ENCODE measurements around the gene ANXA1.
"Not testable (repeated sequence)": the region's sequence is repeated elsewhere in the genome, so short reads cannot be mapped to it uniquely, and the experiment has no call there.

The ANXA1 gene

DNA sequence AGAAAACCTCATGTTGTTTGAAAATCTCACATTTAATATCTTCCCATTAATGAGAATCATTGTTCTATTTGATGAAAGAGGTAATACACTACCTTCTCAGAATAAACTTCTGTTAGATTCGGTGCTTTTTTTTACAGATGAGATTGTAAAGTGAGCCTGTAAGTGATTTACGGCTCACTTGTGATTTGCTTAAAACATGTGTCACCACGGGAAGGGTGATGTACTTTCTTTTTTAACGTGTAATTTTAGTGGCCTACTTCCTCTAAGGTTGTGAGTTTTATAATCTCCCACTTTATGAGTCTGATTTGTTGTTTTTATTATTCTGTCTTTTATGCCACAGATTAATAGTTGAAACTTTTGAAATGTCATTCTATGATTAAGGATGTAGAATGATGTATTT lies 15.9 kb downstream of the ANXA1 start:
- no peak for DNase-seq (ENCODE audit: low read depth in 3 of 3, low spot score in 1 of 3)

DNA sequence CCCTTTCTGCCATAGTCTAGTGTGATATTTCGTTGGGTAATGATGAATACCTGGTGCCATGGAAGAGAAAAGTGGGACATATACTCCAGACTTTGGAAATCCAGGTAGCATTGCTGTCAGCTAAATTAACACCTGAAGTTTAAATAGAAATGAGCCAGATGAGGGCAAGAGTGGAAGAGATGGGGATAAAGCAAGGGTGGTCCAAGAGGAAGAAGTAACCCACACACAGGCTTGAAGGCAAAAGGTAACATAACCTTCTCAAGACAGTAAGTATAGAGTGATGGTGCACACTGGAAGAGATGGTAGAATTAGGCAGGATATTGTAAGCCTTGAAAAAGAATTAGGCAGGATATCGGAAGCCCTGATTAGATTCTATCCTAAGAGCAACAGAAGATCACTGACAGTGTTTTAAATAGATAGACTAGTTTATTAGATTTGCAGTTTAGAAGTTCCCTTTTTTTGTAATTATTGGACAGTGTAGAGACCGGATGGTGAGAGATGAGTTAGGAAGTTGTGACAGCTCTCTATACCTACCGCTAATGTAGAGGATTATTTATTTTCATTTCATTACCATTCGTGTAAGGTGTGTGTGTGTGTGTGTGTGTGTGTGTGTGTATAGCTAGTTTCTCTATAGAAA lies 16.8 kb downstream of the ANXA1 start:
- no peak for DNase-seq (ENCODE audit: low read depth in 3 of 3, low spot score in 1 of 3)

DNA sequence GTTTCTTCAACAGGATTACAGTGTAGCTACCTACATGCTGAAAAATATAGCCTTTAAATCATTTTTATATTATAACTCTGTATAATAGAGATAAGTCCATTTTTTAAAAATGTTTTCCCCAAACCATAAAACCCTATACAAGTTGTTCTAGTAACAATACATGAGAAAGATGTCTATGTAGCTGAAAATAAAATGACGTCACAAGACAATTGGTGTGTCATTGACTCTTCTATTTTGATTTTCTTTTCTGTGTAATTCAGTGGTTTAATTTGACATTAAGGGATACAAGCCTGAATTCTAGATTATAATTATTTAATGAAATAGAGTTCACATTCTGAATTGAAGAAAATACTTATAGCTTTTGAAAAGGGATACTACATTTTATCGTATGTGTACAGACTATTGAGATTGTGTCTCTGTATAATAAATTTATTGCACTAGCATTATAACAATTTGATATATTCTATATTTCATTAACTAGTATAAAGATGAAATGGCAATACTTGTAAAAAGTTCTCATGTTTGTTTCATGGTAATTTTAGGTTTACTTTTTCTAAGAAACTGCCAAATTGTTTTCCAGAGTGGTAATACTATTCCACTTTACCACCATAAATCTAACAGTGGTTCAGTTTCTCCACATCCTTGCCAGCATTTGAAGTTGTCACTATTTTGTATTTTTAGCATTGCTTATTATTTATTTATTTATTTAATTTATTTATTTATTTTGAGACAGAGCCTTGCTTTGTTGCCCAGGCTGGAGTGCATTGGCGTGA lies 18.7 kb downstream of the ANXA1 start:
- no peak for DNase-seq (ENCODE audit: low read depth in 3 of 3, low spot score in 1 of 3)

DNA sequence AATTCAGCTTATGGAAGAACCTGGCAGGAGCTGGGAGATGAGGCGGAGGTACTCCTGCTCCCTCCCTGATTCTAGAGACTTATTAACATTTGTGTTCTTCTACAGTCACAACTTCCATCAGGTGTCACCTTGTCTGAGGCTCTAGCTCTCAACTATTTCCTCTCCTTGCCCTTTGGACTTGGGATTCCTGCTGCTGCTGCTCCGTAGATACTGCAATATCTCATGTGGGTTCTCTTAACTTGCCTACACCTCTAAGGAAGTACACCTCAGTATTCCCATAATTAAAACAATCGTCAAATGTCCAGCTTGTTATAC lies 21.2 kb downstream of the ANXA1 start:
- no peak for DNase-seq (ENCODE audit: low read depth in 3 of 3, low spot score in 1 of 3)

DNA sequence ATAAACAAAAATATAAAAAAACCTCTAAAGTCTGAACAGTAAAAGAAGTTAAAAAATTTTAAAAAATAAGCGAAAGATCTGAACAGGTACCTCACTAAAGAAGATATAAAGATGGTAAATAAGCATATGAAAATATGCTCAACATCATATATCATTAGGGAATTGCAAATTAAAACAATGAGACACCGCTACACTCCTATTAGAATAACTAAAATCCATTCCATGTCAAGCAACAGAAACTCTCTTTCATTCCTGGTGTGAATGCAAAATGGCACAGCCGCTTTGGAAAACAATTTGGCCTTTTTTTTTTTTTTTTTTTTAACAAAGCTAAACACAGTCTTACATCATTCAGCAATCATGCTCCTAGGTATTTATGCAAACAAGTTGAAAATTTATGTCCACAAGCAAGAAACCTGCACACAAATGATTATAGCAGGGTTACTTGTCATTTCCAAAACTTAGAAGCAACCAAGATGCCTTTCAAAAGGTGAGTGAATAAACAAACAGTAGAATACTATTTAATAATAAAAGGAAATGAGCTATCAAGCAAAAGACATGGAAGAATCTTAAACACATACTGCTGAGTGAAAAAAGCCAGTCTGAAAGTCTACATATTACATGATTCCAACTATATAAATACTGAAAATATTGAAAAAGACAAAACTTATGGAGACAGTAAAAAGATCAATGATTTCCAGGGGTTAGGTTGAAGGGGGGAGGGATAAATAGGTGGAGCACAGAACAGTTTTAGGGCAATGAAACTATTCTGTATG lies 22.1 kb downstream of the ANXA1 start:
- DNase-seq (ENCODE audit: low read depth in 3 of 3, low spot score in 1 of 3) = no peak

DNA sequence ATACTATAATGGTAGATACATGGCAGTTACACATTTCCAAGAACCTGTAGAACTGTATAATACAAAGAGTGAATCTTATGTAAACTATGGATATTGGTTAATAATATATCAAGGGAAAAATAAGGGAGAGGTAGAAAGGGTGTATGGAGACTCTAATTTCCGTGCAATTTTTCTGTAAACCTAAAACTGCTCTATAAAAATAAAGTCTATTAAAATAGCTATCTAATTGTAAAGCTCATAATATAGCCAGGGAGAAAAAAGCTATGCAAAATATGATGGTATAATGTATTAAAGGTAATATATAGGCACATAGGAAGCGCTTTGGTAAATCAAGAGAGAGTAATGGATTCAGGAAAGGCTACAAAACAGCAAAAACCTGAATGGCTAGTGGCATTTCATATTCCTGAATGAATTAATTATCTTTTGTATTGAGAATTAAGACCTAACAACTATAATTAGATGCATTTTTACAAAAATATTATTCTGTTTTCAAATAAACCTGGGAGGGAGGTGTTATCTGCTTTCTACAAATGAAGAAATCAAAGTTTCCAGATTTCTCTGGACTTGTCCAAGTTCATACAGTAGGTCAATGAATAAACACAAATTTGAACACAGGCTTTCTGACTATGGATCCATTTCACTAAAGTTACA lies 22.8 kb downstream of the ANXA1 start:
- DNase-seq (ENCODE audit: low read depth in 3 of 3, low spot score in 1 of 3) = no peak

DNA sequence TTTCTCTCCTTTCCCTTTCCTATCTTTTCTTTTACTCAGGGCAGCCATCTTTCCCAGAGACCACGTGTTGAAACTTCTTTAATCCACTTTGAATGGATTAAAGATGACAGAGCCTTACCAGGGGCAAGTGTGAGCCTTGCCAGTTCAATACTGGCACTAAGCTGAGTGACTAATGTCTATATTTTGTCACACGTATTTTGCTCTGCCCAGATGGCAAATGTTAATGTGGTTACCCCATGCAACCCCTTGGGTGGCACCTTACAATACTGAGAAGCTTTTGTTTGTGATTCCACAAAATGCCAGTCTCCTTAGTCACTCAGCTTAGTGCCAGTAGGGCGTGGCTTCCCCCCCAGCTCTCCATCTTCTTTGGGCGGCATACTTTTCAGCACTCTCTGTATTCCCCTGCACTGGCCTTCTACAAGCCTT lies 24.8 kb downstream of the ANXA1 start:
- no peak for DNase-seq (ENCODE audit: low read depth in 3 of 3, low spot score in 1 of 3)

DNA sequence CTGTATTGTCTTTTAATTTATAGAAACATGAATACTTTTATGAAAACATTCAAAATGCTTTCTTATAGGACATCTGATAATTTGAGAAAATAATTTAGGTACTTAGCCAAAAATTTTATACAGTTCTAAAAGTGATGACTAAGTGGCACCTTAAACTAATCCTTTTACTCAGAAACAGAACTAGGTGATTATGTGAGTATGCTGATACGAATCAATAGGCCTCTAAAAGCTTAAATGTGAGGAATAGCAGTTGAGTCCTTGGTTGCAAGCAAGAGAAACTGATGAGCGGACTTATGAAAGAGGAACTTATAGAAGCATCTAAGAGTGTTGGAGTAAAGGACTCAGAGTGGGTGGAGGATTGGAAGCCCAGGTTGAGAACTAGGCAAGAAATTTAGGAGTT lies 26.4 kb downstream of the ANXA1 start:
- DNase-seq (ENCODE audit: low read depth in 3 of 3, low spot score in 1 of 3) = no peak

DNA sequence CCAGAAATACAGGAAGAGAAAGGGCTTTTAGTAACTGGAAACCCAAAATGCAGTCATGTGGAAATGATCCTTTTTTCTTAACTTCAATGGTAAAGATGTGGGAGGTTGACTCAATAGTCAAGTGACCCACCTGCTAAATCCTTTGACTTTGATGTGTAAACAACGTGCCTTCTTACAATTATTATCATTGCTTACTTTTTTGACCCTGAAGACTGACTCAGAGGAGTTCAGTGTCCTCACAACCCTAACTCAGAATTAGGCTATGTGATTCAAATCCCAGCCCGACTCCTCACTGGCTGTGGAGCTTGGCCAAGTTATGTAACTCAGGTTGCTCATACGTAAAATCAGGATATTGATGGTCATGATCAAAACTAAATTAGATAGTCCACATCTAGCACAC lies 27.9 kb downstream of the ANXA1 start:
- DNase-seq (ENCODE audit: low read depth in 3 of 3, low spot score in 1 of 3) = no peak

DNA sequence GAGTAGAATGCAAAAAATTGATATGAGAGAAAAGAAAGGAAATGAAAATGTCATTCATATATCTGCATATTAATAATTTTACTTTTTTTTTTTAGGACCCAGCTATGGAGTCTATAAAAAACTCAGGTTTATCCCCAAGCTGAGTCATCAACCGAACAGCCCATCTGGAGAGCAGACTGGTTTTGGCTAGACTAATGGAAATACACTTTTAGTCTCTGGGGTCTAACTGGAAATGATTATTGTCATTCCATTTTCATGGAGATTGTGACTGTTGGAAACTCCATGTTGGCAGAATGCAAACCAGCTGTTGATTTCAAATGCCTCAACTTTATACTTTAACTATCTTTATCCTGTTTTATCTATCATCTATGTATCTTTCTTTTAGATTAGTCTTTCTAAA lies 28.7 kb downstream of the ANXA1 start:
- DNase-seq (ENCODE audit: low read depth in 3 of 3, low spot score in 1 of 3) = no peak

DNA sequence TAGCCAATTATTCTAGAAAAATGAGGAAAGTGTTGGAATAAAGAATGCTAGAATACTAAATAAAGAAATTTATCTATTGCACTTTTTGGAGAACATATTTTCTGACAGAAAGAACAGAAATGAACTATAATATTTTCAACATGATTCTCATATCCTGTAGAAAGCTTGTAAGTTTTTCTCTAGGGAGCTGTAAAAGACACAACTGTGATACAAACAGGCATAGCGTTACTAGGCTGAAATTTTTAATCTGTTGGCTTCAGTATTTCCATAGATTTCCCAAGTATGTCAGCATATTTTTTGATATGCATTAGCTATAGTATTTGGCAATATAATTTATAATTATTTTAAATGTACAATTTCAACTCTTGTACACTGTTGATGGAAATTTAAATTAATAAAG lies 31.3 kb downstream of the ANXA1 start:
- no peak for DNase-seq (ENCODE audit: low read depth in 3 of 3, low spot score in 1 of 3)

DNA sequence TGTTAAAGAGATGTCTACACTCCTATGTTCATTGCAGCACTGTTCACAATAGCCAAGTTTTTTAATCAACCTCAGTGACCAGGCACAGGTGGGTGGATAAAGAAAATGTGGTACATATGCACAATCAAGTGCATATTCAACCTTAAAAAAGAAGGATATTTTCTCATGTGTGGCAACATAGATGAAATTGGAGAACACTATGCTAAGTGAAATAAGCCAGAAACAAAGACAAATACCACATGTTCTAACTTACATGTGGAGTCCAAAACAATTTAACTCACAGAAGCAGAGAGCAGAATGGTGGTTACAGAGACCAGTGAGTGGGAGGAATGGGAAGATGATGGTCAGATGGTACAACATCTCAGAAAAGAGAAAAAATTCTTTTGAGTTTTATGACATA lies 31.8 kb downstream of the ANXA1 start:
- DNase-seq (ENCODE audit: low read depth in 3 of 3, low spot score in 1 of 3) = no peak

DNA sequence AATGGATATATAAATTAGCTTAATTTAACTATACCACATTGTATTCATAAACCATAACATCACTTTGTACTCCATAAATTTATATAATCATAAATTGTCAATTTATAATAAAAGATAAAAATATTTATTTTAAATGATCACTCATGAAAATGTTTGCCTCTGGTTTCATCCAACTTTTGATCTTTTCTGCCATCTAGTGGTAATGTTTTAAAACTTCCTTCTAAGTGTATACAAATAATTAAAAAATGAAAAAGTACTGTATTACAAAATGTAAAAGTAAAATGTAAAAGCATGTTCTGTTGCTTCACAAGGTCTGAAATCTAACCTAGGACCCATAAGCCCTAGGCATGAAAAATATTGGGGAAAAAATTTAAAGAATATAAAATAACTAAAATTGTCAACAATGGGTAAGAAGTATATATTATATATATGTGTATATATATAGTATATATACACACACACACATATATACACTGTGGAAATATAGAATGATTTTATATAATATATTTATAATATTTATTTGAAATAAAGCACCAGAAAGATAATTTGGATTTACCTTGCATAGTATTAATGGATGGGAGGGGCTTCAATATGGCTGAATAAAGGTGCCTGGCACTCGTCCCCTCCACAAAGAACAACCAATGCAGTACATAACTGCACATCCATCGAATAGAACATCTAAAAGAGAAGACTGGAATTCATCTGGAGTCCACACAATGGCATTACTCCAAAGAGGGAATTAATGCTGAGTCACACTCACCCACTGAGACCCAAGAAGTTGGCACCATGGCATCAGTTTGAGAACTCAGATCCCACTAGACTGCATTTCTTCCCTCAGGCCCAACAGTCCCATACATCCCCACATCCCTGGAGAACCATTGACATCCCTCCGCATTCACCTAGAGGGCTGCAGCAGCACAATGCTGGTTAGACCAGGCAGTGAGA lies 32.5 kb downstream of the ANXA1 start:
- DNase-seq (ENCODE audit: low read depth in 3 of 3, low spot score in 1 of 3) = no peak

DNA sequence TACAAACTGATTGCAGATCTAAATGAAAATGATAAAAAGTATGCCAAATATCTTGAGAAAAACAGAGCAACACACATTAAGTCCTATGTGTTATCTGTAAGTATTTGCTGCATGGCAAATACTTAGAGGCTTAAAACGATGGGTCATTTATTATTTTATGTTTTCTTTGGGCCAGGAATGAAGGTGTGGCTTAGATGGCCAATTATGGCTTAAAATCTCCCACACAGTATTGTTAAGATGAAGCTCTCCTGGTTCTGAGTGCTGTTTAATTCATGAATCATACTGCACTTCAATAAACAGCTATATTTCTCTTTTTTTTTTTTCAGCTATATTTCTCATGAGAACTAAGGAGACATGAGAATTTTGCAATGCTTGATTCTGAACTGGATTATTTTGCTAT lies 39.4 kb downstream of the ANXA1 start:
- not testable (repeated sequence) for DNase-seq (ENCODE audit: low read depth in 3 of 3, low spot score in 1 of 3)

DNA sequence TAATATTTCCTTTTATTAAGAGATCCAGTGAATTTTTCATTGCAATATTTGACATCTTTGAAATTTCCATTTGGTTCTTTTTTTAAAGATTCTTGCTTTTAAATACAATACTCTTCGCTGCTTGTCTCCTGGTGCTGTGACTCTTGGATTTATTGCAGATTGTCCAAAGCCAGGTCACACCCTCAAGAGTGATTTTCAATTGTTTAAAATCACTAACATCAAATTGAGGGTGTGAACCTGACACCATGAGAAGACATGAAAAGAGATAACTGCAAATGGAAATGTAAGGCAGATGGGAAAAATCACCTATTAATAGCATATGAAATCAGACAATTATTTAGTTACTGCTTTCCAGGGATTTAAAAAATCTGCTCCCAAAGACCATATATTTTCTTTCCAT lies 42.6 kb downstream of the ANXA1 start:
- no peak for DNase-seq (ENCODE audit: low read depth in 3 of 3, low spot score in 1 of 3)

DNA sequence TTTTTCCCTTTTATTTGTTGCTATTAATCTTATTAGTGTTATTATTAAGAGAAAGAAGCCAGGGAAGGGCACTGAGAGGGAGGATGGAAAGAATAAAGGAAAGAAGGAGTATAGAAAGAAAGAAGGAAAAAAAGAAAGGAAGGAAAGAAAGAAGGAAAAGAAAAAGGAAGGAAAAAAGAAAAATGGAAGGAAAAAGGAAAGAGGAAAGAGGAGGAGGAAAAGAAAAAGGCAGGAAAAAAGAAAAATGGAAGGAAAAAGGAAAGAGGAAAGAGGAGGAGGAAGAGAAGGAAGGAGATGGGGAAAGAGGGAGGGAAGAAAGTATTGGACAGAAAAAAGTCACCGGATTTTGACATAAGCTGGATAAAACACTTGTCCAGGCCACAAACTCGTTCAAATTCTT lies 47.8 kb downstream of the ANXA1 start:
- no peak for DNase-seq (ENCODE audit: low read depth in 3 of 3, low spot score in 1 of 3)

DNA sequence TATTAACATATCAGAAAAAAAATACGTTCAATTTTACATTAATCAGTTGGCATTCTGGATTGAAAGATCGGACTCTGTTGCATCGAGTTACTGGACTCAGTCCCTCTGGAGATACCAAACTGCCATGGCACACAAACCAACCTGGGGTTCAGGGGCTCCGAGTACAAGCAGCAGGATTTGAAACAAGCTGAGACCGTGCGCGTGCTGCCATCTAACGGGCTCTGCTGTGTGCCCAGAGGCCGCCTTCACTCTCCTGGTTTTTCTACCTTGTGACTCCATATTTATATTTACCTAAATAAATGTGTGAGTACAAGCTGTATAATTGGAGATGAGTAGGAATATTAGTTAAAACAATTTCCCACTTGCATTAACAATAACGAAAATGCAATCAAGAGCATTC lies 48.2 kb downstream of the ANXA1 start:
- DNase-seq (ENCODE audit: low read depth in 3 of 3, low spot score in 1 of 3) = no peak

DNA sequence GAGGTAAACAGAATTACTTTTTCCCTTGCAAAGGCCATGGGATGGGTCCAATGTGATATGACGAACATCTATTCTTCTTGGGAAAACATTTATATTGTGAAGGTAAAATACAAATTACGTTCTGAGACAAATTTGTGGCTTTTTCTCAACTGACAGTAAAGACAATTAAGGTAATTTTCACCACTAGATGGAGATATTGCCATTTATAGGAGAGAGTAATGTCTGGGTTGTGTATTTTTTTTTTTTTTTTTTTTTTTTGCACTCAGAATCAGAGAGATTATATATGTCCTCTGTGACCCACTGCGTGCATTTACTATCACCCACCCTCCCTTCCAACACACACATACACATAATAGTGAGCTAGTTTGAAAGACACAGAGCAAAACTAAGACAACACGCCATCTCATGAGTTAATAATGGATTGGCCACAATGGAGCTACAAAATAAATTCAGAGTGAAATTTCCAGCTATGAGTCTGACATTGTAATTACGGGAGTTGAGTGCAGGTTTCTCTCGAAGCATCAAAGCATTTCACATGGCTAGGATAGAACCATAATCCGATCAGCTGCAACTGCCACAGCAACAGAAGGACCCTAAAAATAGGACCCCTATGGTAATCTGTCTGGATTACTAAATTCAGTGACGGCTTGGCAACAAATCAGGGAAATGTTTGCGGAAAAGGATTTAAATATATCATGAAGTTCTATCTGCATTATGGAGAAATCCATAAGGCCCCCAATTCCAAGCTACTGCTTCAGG lies 49.2 kb downstream of the ANXA1 start:
- no peak for DNase-seq (ENCODE audit: low read depth in 3 of 3, low spot score in 1 of 3)

DNA sequence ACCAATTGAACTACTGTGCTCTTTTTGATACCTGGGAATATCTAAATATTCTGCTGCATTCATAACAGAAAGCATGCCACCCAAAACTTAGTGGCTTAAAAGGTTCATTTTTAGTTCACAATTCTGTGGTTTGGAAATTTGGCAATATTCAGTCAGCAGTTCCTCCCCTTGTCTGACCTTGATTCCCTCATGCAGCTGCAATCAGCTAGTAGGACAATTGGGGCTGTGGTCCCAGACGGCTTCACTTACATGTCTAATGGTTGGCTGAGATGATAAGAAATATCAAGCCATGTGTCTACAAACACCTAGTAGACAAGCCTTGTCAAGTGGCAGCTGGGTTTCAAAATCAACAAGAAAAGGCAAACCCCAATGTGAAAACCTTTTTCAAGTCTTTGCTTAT lies 51.3 kb downstream of the ANXA1 start:
- DNase-seq (ENCODE audit: low read depth in 3 of 3, low spot score in 1 of 3) = no peak

DNA sequence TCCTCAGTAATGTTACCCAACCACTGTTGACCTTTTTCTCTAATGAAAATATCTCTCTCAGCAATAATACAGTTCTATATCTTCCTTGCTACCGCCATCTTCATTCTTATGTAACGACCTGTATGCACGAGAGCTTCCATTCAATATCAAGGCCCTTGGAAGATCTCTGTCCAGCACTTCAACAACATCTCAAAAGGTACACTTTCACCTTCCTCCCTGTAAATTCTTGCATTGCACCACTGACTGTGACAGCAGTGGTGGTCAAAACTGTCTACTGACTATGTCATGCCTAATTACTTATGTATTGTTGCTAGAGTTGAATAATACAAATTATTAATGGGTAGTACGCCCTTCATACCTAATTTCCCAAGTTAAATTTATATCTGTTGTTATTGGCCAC lies 53.3 kb downstream of the ANXA1 start:
- no peak for DNase-seq (ENCODE audit: low read depth in 3 of 3, low spot score in 1 of 3)

All from stimulated activated CD4-positive, alpha-beta T cell treated with anti-CD3 and anti-CD28 coated beads, TNF-alpha, amount 100 ng/mL, for 1 hour (primary cell).